Measurements from ENCODE around the gene MYLK.

Gene MYLK

GRCh38 chr3:123834631-123835030, 49.5 kb downstream of the MYLK start:
- peaks cover 2 to 16% of the 10 kb centered on the region in 2 donors for H3K9me3 ChIP-seq (replicated peaks in 1 of 2; ENCODE audit: control insufficient read depth in 2 of 2, insufficient read depth in 1 of 2, low read depth in 1 of 2, low read length in 2 of 2)
- no peak overlapping the region for H3K4ac ChIP-seq (ENCODE audit: low read length)
- H3K79me1 ChIP-seq (ENCODE audit: low read depth, low read length), result peaks cover 2% of the 10 kb centered on the region
- no peak overlapping the region for H4K8ac ChIP-seq (ENCODE audit: low read depth, low read length)
- H2AK5ac ChIP-seq (ENCODE audit: low read depth, low read length), result no peak overlapping the region
- no peaks in the 10 kb centered on the region for H3K27me3 ChIP-seq (ENCODE audit: control insufficient read depth in 3 of 3, insufficient read depth in 3 of 3, low read depth in 1 of 3, low read length in 3 of 3)
- H4K91ac ChIP-seq (ENCODE audit: low read depth, low read length, poor library complexity), result no peak overlapping the region
- no peak overlapping the region for H3K23ac ChIP-seq (ENCODE audit: low read depth, low read length, poor library complexity)
- H3K14ac ChIP-seq (ENCODE audit: low read length), result no peak overlapping the region
- no peak overlapping the region for H3K18ac ChIP-seq (ENCODE audit: low read length)
- H3K4me1 ChIP-seq (ENCODE audit: control insufficient read depth in 2 of 2, insufficient read depth in 1 of 2, low read depth in 1 of 2, low read length in 2 of 2), result peaks cover 0 to 3% of the 10 kb centered on the region in 2 donors
- H3K4me3 ChIP-seq (ENCODE audit: low read length in 2 of 2), result no peak overlapping the region
- no peak overlapping the region for H3K4me2 ChIP-seq (ENCODE audit: insufficient read depth, low read length, poor library complexity, severe bottlenecking)
- no peak overlapping the region for H2BK15ac ChIP-seq (ENCODE audit: low read length)
- no peak overlapping the region for H2BK12ac ChIP-seq (ENCODE audit: low read length)
- no CpG with 5 or more reads among the region's 2 CpGs for WGBS, 2 donors (ENCODE audit: extremely low coverage in 2 of 2, insufficient read length in 2 of 2, insufficient replicate concordance in 1 of 2)
- H3K9ac ChIP-seq (ENCODE audit: low read depth, low read length, poor library complexity), result no peak overlapping the region
- H3K27ac ChIP-seq (replicated peaks; ENCODE audit: low read length), result no peak overlapping the region
- H2BK5ac ChIP-seq (ENCODE audit: low read length), result no peak overlapping the region
- no peak overlapping the region for H2BK120ac ChIP-seq (ENCODE audit: low read depth, low read length)
- DNase-seq (ENCODE audit: low spot score), result no peak
- H3K36me3 ChIP-seq (replicated peaks in 1 of 2; ENCODE audit: control insufficient read depth in 2 of 2, insufficient read depth in 2 of 2, low read length in 2 of 2), result peaks cover 0 to 11% of the 10 kb centered on the region in 2 donors
- no peak overlapping the region for H2AFZ ChIP-seq (ENCODE audit: low read length)

- Histone ChIP-seq H3K23ac (ENCODE audit: low read depth, low read length, poor library complexity) (no peak overlapping the region), H2BK120ac (ENCODE audit: low read depth, low read length) (no peak overlapping the region)
Measured at GRCh38 chr3:123833398-123833785, 50.7 kb downstream of the MYLK start.

GRCh38 chr3:123832692-123833397, 51.3 kb downstream of the MYLK start:
- Histone ChIP-seq H3K9me3 (replicated peaks in 1 of 2; ENCODE audit: control insufficient read depth in 2 of 2, insufficient read depth in 1 of 2, low read depth in 1 of 2, low read length in 2 of 2) (peaks cover 2 to 17% of the 10 kb centered on the region in 2 donors), H3K18ac (ENCODE audit: low read length) (no peak overlapping the region), H3K9ac (ENCODE audit: low read depth, low read length, poor library complexity) (no peak overlapping the region), H3K4ac (ENCODE audit: low read length) (no peak overlapping the region), H3K27me3 (ENCODE audit: control insufficient read depth in 3 of 3, insufficient read depth in 3 of 3, low read depth in 1 of 3, low read length in 3 of 3) (no peaks in the 10 kb centered on the region), H3K4me2 (ENCODE audit: insufficient read depth, low read length, poor library complexity, severe bottlenecking) (no peak overlapping the region), H3K27ac (replicated peaks; ENCODE audit: low read length) (no peak overlapping the region), H3K23ac (ENCODE audit: low read depth, low read length, poor library complexity) (no peak overlapping the region), H3K79me1 (ENCODE audit: low read depth, low read length) (peaks cover 2% of the 10 kb centered on the region), H2BK5ac (ENCODE audit: low read length) (no peak overlapping the region), H4K8ac (ENCODE audit: low read depth, low read length) (no peak overlapping the region), H2BK120ac (ENCODE audit: low read depth, low read length) (no peak overlapping the region), H2AFZ (ENCODE audit: low read length) (no peak overlapping the region), H3K4me1 (ENCODE audit: control insufficient read depth in 2 of 2, insufficient read depth in 1 of 2, low read depth in 1 of 2, low read length in 2 of 2) (peaks cover 0 to 3% of the 10 kb centered on the region in 2 donors), H3K4me3 (ENCODE audit: low read length in 2 of 2) (no peak overlapping the region), H3K14ac (ENCODE audit: low read length) (no peak overlapping the region), H2AK5ac (ENCODE audit: low read depth, low read length) (no peak overlapping the region), H3K36me3 (replicated peaks in 1 of 2; ENCODE audit: control insufficient read depth in 2 of 2, insufficient read depth in 2 of 2, low read length in 2 of 2) (peaks cover 0 to 11% of the 10 kb centered on the region in 2 donors), H2BK15ac (ENCODE audit: low read length) (no peak overlapping the region), H4K91ac (ENCODE audit: low read depth, low read length, poor library complexity) (no peak overlapping the region), H2BK12ac (ENCODE audit: low read length) (no peak overlapping the region)
- no CpG with 5 or more reads among the region's 3 CpGs for WGBS, 2 donors (ENCODE audit: extremely low coverage in 2 of 2, insufficient read length in 2 of 2, insufficient replicate concordance in 1 of 2)
- no peak for DNase-seq (ENCODE audit: low spot score)

More at GRCh38 chr3:123833398-123833785, 50.7 kb downstream of the MYLK start:
- Histone ChIP-seq H3K36me3 (replicated peaks in 1 of 2; ENCODE audit: control insufficient read depth in 2 of 2, insufficient read depth in 2 of 2, low read length in 2 of 2) (peaks cover 0 to 11% of the 10 kb centered on the region in 2 donors), H4K8ac (ENCODE audit: low read depth, low read length) (no peak overlapping the region), H3K4me2 (ENCODE audit: insufficient read depth, low read length, poor library complexity, severe bottlenecking) (no peak overlapping the region), H2AK5ac (ENCODE audit: low read depth, low read length) (no peak overlapping the region), H3K27me3 (ENCODE audit: control insufficient read depth in 3 of 3, insufficient read depth in 3 of 3, low read depth in 1 of 3, low read length in 3 of 3) (no peaks in the 10 kb centered on the region), H2BK12ac (ENCODE audit: low read length) (no peak overlapping the region), H3K27ac (replicated peaks; ENCODE audit: low read length) (no peak overlapping the region), H3K9me3 (replicated peaks in 1 of 2; ENCODE audit: control insufficient read depth in 2 of 2, insufficient read depth in 1 of 2, low read depth in 1 of 2, low read length in 2 of 2) (peaks cover 2 to 17% of the 10 kb centered on the region in 2 donors), H3K14ac (ENCODE audit: low read length) (no peak overlapping the region), H3K4me1 (ENCODE audit: control insufficient read depth in 2 of 2, insufficient read depth in 1 of 2, low read depth in 1 of 2, low read length in 2 of 2) (peaks cover 0 to 3% of the 10 kb centered on the region in 2 donors), H2AFZ (ENCODE audit: low read length) (no peak overlapping the region), H3K18ac (ENCODE audit: low read length) (no peak overlapping the region), H2BK15ac (ENCODE audit: low read length) (no peak overlapping the region), H3K9ac (ENCODE audit: low read depth, low read length, poor library complexity) (no peak overlapping the region), H3K4me3 (ENCODE audit: low read length in 2 of 2) (no peak overlapping the region), H2BK5ac (ENCODE audit: low read length) (no peak overlapping the region), H3K4ac (ENCODE audit: low read length) (no peak overlapping the region), H3K79me1 (ENCODE audit: low read depth, low read length) (peaks cover 2% of the 10 kb centered on the region), H4K91ac (ENCODE audit: low read depth, low read length, poor library complexity) (no peak overlapping the region)
- no CpG with 5 or more reads among the region's 1 CpG for WGBS, 2 donors (ENCODE audit: extremely low coverage in 2 of 2, insufficient read length in 2 of 2, insufficient replicate concordance in 1 of 2)
- no peak for DNase-seq (ENCODE audit: low spot score)

- H3K27me3 ChIP-seq (ENCODE audit: control insufficient read depth in 3 of 3, insufficient read depth in 3 of 3, low read depth in 1 of 3, low read length in 3 of 3), result no peaks in the 10 kb centered on the region
- no peak overlapping the region for H4K8ac ChIP-seq (ENCODE audit: low read depth, low read length)
- WGBS, 2 donors (ENCODE audit: extremely low coverage in 2 of 2, insufficient read length in 2 of 2, insufficient replicate concordance in 1 of 2), result no CpG with 5 or more reads among the region's 7 CpGs
- H2AFZ ChIP-seq (ENCODE audit: low read length), result no peak overlapping the region
- no peak overlapping the region for H3K4ac ChIP-seq (ENCODE audit: low read length)
- no peak for DNase-seq (ENCODE audit: low spot score)
- H3K36me3 ChIP-seq (replicated peaks in 1 of 2; ENCODE audit: control insufficient read depth in 2 of 2, insufficient read depth in 2 of 2, low read length in 2 of 2), result peaks cover 0 to 14% of the 10 kb centered on the region in 2 donors
- no peak overlapping the region for H4K91ac ChIP-seq (ENCODE audit: low read depth, low read length, poor library complexity)
- H3K14ac ChIP-seq (ENCODE audit: low read length), result no peak overlapping the region
- no peak overlapping the region for H2BK120ac ChIP-seq (ENCODE audit: low read depth, low read length)
- H3K9me3 ChIP-seq (replicated peaks in 1 of 2; ENCODE audit: control insufficient read depth in 2 of 2, insufficient read depth in 1 of 2, low read depth in 1 of 2, low read length in 2 of 2), result peaks cover 3 to 24% of the 10 kb centered on the region in 2 donors
- no peak overlapping the region for H2BK5ac ChIP-seq (ENCODE audit: low read length)
- no peak overlapping the region for H3K4me2 ChIP-seq (ENCODE audit: insufficient read depth, low read length, poor library complexity, severe bottlenecking)
- no peak overlapping the region for H3K27ac ChIP-seq (replicated peaks; ENCODE audit: low read length)
- peaks cover 2% of the 10 kb centered on the region for H3K79me1 ChIP-seq (ENCODE audit: low read depth, low read length)
- H2BK12ac ChIP-seq (ENCODE audit: low read length), result no peak overlapping the region
- H3K23ac ChIP-seq (ENCODE audit: low read depth, low read length, poor library complexity), result no peak overlapping the region
- no peak overlapping the region for H3K4me3 ChIP-seq (ENCODE audit: low read length in 2 of 2)
- no peak overlapping the region for H2AK5ac ChIP-seq (ENCODE audit: low read depth, low read length)
- peak overlapping the region; percentile 9 for H3K18ac ChIP-seq (ENCODE audit: low read length)
- no peak overlapping the region for H2BK15ac ChIP-seq (ENCODE audit: low read length)
- no peak overlapping the region for H3K9ac ChIP-seq (ENCODE audit: low read depth, low read length, poor library complexity)
- peaks cover 0 to 3% of the 10 kb centered on the region in 2 donors for H3K4me1 ChIP-seq (ENCODE audit: control insufficient read depth in 2 of 2, insufficient read depth in 1 of 2, low read depth in 1 of 2, low read length in 2 of 2)
Measured at GRCh38 chr3:123831420-123831819, 52.7 kb downstream of the MYLK start.

Data from neuronal stem cell (in vitro differentiated cells).